Peyer's patch (tissue), 4 donors: ENCODE results near the gene SPON2. TPM values are rescaled to one million over a fixed set of nuclear protein-coding genes. Genes with fewer than 3 reads are reported as not detected.

Experiments
- DNase-seq, 3 donors: peaks; one replicate each; pipeline ENCODE4 v3.0.0-alpha.2; 2017 to 2019
- H3K27ac ChIP-seq, 4 donors: fragments of 200-600 bp; sonication (generic); one replicate each; pipeline ENCODE4 v1.5.1; 2016 to 2019
- H3K27me3 ChIP-seq, 2 donors: fragments of 200-600 bp; sonication (generic); one replicate each; pipeline ENCODE4 v1.5.1; 2019
- H3K36me3 ChIP-seq, 3 donors: fragments of 200-600 bp; sonication (generic); one replicate each; pipeline ENCODE4 v1.5.1; 2016 to 2019
- H3K4me1 ChIP-seq, 4 donors: fragments of 200-600 bp; sonication (generic); one replicate each; pipeline ENCODE4 v1.5.1; 2016 to 2019
- H3K4me3 ChIP-seq, 4 donors: fragments of 200-600 bp; sonication (generic); 1 replicate in 3 of 4; 2 replicates in 1 of 4; pipeline ENCODE4 v1.5.1; 2016 to 2019; ENCODE audit warnings: mild to moderate bottlenecking in 1 of 4
- H3K9me3 ChIP-seq, 4 donors: fragments of 200-600 bp; sonication (generic); one replicate each; pipeline ENCODE4 v1.5.1; 2016 to 2019; ENCODE audit warnings: mild to moderate bottlenecking in 1 of 4
- CTCF ChIP-seq, 6 experiments: fragments of 450-650 bp in 4 of 6; fragments of 200-600 bp in 2 of 6; sonication (generic) in 1 of 6; IDR thresholded peaks; one replicate each; pipeline ENCODE4 v1.5.1; 2017 to 2019; ENCODE audit warnings: antibody characterized with exemption in 6 of 6, mild to moderate bottlenecking in 3 of 6, moderate library complexity in 1 of 6
- POLR2A ChIP-seq, 2 donors: fragments of 450-650 bp; IDR thresholded peaks; one replicate each; pipeline ENCODE4 v1.5.1; 2017; ENCODE audit warnings: antibody characterized with exemption in 2 of 2, mild to moderate bottlenecking in 2 of 2, moderate library complexity in 2 of 2
- total RNA-seq, 4 donors: library from RNA; depleted of rRNA; stranded (reverse); fragments of >200 nt; gene quantifications; one replicate each; pipeline ENCODE4 v1.1.0, GENCODE V29; 2016

Gene SPON2
- total RNA-seq, 4 donors from 2014 or later: 64.3 to 519 (median 165) TPM

DNA sequence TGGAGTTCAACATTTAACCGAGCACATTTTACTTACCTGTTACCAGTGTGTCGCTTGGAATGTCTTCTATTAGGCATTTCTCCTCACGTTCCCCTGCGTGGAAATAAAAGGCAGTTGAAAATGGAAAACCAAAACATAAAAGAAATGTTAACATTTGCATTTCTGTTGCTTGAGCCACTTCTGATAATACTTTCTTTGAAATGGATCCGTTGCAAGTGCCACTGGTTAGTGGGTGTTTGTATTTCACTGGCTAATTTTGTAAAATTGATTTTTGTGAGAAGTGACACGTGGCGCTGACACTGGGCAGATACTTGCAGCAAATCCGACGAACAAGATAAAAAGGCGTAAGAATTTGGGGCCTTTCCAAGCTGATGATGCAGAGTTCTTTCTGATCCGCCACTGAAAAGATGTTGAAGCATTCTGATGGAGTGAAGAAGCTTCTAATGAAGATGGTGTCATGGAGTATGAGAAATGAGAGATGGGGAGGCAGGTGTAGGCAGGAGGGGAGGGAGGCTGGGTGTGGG, 18.8 kb downstream of the SPON2 start:
- H3K4me1 ChIP-seq: no peaks in the 10 kb centered on the region
- DNase-seq: no peak
- H3K36me3 ChIP-seq: no peaks in the 10 kb centered on the region
- no peak overlapping the region for H3K4me3 ChIP-seq
- peaks cover 0 to 8% (median 4%) of the 10 kb centered on the region in 4 donors for H3K9me3 ChIP-seq
- no peak overlapping the region for H3K27ac ChIP-seq
- no peaks in the 10 kb centered on the region for H3K27me3 ChIP-seq
- TF ChIP-seq POLR2A (IDR thresholded peaks at IDR 0.05) (no peak), CTCF (IDR thresholded peaks at IDR 0.05) (no peak)

DNA sequence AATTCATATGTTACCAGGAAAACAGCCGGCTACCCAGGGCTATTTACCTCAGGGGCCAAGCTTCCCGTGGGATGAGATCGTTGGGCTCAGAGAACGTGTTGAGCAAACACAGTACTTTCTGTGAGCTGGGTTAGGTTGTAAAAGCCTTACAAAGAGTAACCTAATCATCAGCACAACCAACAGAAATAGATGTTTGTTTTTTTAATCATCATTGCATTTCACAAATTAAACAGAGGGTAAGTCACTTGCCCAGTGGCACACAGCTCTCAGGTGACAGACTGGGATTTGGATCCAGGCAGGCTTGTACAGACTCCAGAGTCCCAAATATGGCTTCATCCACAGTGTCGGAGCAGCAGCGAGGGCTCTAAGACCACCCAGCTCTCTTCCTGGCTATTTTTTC, 20.1 kb downstream of the SPON2 start:
- Histone ChIP-seq H3K27me3 (no peaks in the 10 kb centered on the region), H3K27ac (no peak overlapping the region), H3K9me3 (peaks cover 0 to 3% (median 0%) of the 10 kb centered on the region in 4 donors), H3K36me3 (no peaks in the 10 kb centered on the region), H3K4me3 (no peak overlapping the region), H3K4me1 (no peaks in the 10 kb centered on the region)
- TF ChIP-seq POLR2A (IDR thresholded peaks at IDR 0.05) (no peak), CTCF (IDR thresholded peaks at IDR 0.05) (no peak)
- DNase-seq: no peak

- Histone ChIP-seq H3K4me1 (no peaks in the 10 kb centered on the region), H3K27ac (no peak overlapping the region), H3K36me3 (no peaks in the 10 kb centered on the region), H3K4me3 (no peak overlapping the region), H3K27me3 (no peaks in the 10 kb centered on the region), H3K9me3 (peaks cover 0 to 3% (median 0%) of the 10 kb centered on the region in 4 donors)
- TF ChIP-seq POLR2A (IDR thresholded peaks at IDR 0.05): no peak
- no peak for TF ChIP-seq CTCF (IDR thresholded peaks at IDR 0.05)
- DNase-seq: no peak
These were observed 20.8 kb downstream of the SPON2 start for GRCh38 chr4:1151541-1151940.

- Histone ChIP-seq H3K27me3 (no peaks in the 10 kb centered on the region), H3K27ac (no peak overlapping the region), H3K9me3 (peaks cover 0 to 3% (median 0%) of the 10 kb centered on the region in 4 donors), H3K36me3 (no peaks in the 10 kb centered on the region), H3K4me3 (no peak overlapping the region), H3K4me1 (no peaks in the 10 kb centered on the region)
- TF ChIP-seq CTCF (IDR thresholded peaks at IDR 0.05) (no peak), POLR2A (IDR thresholded peaks at IDR 0.05) (no peak)
- DNase-seq: no peak
These were observed 21.5 kb downstream of the SPON2 start for GRCh38 chr4:1150875-1151274.

DNA sequence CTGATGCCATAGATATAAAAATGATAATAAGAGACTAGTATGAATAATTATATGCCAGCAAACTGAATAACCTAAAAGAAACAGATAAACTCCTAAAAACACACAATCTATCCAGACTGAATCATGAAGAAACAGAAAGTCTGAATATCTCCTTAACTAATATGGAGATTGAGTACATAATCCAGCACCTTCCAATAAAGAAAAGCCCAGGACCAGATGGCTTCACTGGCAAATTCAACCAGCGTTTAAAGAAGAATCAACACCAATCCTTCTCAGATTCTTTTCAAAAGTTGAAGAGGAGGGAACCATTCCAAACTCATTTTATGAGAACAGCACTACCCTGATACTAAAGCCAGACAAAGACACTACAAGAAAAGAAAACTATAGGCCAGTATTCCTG, 32.5 kb downstream of the SPON2 start:
- no peaks in the 10 kb centered on the region for H3K9me3 ChIP-seq
- no peak overlapping the region for H3K4me3 ChIP-seq
- no peak for DNase-seq
- TF ChIP-seq POLR2A (IDR thresholded peaks at IDR 0.05) (no peak), CTCF (IDR thresholded peaks at IDR 0.05) (no peak)
- H3K27ac ChIP-seq: no peak overlapping the region
- no peaks in the 10 kb centered on the region for H3K27me3 ChIP-seq
- H3K4me1 ChIP-seq: no peaks in the 10 kb centered on the region
- H3K36me3 ChIP-seq: no peaks in the 10 kb centered on the region

GRCh38 chr4:1137850-1138249, 34.5 kb downstream of the SPON2 start:
- no peaks in the 10 kb centered on the region for H3K27me3 ChIP-seq
- H3K4me1 ChIP-seq: no peaks in the 10 kb centered on the region
- H3K9me3 ChIP-seq: no peaks in the 10 kb centered on the region
- TF ChIP-seq CTCF (IDR thresholded peaks at IDR 0.05): no peak
- no peak for TF ChIP-seq POLR2A (IDR thresholded peaks at IDR 0.05)
- no peak for DNase-seq
- H3K27ac ChIP-seq: no peak overlapping the region
- peak overlapping the region in 1 of 4 donors; percentile 30 for H3K4me3 ChIP-seq
- no peaks in the 10 kb centered on the region for H3K36me3 ChIP-seq
